SJCRH30 (cell line): ENCODE measurements around the gene PPP2R5E. TPM values are rescaled to one million over a fixed set of nuclear protein-coding genes. Genes with fewer than 3 reads are reported as not detected.
A peak's percentile ranks its signal among the peaks of the same experiment; 100 is the strongest.

Experiments
- DNase-seq, 2 experiments: peaks; one replicate each; pipeline ENCODE4 v3.0.0-alpha.2; 2015 to 2020
- H3K27ac ChIP-seq: fragments of 250-450 bp; sonication (Bioruptor Pico); 2 replicates; pipeline ENCODE4 v1.5.1; 2020; ENCODE audit warnings: mild to moderate bottlenecking, moderate library complexity
- H3K27me3 ChIP-seq: fragments of 250-450 bp; sonication (Bioruptor Pico); 2 replicates; pipeline ENCODE4 v1.5.1; 2020; ENCODE audit warnings: mild to moderate bottlenecking, moderate library complexity
- H3K36me3 ChIP-seq: fragments of 250-450 bp; sonication (Bioruptor Pico); 2 replicates; pipeline ENCODE4 v1.5.1; 2020; ENCODE audit warnings: mild to moderate bottlenecking, moderate library complexity
- H3K4me1 ChIP-seq: fragments of 250-450 bp; sonication (Bioruptor Pico); 2 replicates; pipeline ENCODE4 v1.5.1; 2020; ENCODE audit warnings: mild to moderate bottlenecking, moderate library complexity
- H3K4me3 ChIP-seq: fragments of 250-450 bp; sonication (Bioruptor Pico); 2 replicates; pipeline ENCODE4 v1.5.1; 2020; ENCODE audit warnings: mild to moderate bottlenecking, moderate library complexity
- H3K9me3 ChIP-seq: fragments of 250-450 bp; sonication (Bioruptor Pico); replicated peaks from 2 replicates; pipeline ENCODE4 v1.5.1; 2020; ENCODE audit warnings: mild to moderate bottlenecking, moderate library complexity
- total RNA-seq: library from RNA; depleted of rRNA; stranded (reverse); fragments of >200 nt; shearing (Covaris generic); gene quantifications from 2 replicates; pipeline ENCODE4 v1.2.3, GENCODE V29; 2014

PPP2R5E gene
- total RNA-seq, 1 experiment from 2014 or later: 28.5 TPM

- DNase-seq: no peak
- no peaks in the 10 kb centered on the region for H3K36me3 ChIP-seq
- no peak overlapping the region for H3K27ac ChIP-seq
- H3K27me3 ChIP-seq: no peaks in the 10 kb centered on the region
- peaks cover 10% of the 10 kb centered on the region for H3K4me1 ChIP-seq
- no peak overlapping the region for H3K4me3 ChIP-seq
- no peaks in the 10 kb centered on the region for H3K9me3 ChIP-seq
Observed at GRCh38 chr14:63472986-63473788, 70.0 kb downstream of the PPP2R5E start.

GRCh38 chr14:63470962-63471793 is 72.0 kb downstream of the PPP2R5E start:
- Histone ChIP-seq H3K9me3 (no peaks in the 10 kb centered on the region), H3K36me3 (no peaks in the 10 kb centered on the region), H3K4me3 (no peak overlapping the region), H3K27ac (no peak overlapping the region), H3K4me1 (peaks cover 10% of the 10 kb centered on the region), H3K27me3 (no peaks in the 10 kb centered on the region)
- DNase-seq: no peak

- no peak for DNase-seq
- Histone ChIP-seq H3K9me3 (no peaks in the 10 kb centered on the region), H3K4me1 (peaks cover 10% of the 10 kb centered on the region), H3K27me3 (no peaks in the 10 kb centered on the region), H3K36me3 (no peaks in the 10 kb centered on the region), H3K27ac (no peak overlapping the region), H3K4me3 (no peak overlapping the region)
Observed at GRCh38 chr14:63468294-63468693, 74.9 kb downstream of the PPP2R5E start.

GRCh38 chr14:63467440-63468072 is 75.6 kb downstream of the PPP2R5E start:
- no peaks in the 10 kb centered on the region for H3K27me3 ChIP-seq
- H3K4me1 ChIP-seq: peaks cover 10% of the 10 kb centered on the region
- no peak overlapping the region for H3K4me3 ChIP-seq
- no peak overlapping the region for H3K27ac ChIP-seq
- H3K36me3 ChIP-seq: no peaks in the 10 kb centered on the region
- H3K9me3 ChIP-seq: no peaks in the 10 kb centered on the region
- DNase-seq: no peak

GRCh38 chr14:63465347-63465746 is 77.8 kb downstream of the PPP2R5E start:
- Histone ChIP-seq H3K9me3 (no peaks in the 10 kb centered on the region), H3K4me3 (no peak overlapping the region), H3K27ac (no peak overlapping the region)

GRCh38 chr14:63460680-63461369 is 82.4 kb downstream of the PPP2R5E start:
- no peaks in the 10 kb centered on the region for H3K9me3 ChIP-seq
- H3K4me3 ChIP-seq: no peak overlapping the region
- no peaks in the 10 kb centered on the region for H3K4me1 ChIP-seq
- no peak for DNase-seq
- no peaks in the 10 kb centered on the region for H3K36me3 ChIP-seq
- no peaks in the 10 kb centered on the region for H3K27me3 ChIP-seq
- H3K27ac ChIP-seq: no peak overlapping the region

More at GRCh38 chr14:63465347-63465746, 77.8 kb downstream of the PPP2R5E start:
- no peaks in the 10 kb centered on the region for H3K4me1 ChIP-seq
- H3K27me3 ChIP-seq: no peaks in the 10 kb centered on the region
- no peaks in the 10 kb centered on the region for H3K36me3 ChIP-seq
- no peak for DNase-seq

GRCh38 chr14:63459738-63460137 is 83.4 kb downstream of the PPP2R5E start:
- Histone ChIP-seq H3K4me3 (no peak overlapping the region), H3K27ac (no peak overlapping the region), H3K9me3 (no peaks in the 10 kb centered on the region), H3K4me1 (peaks cover 5% of the 10 kb centered on the region), H3K36me3 (no peaks in the 10 kb centered on the region), H3K27me3 (no peaks in the 10 kb centered on the region)
- no peak for DNase-seq

GRCh38 chr14:63457498-63457897 is 85.7 kb downstream of the PPP2R5E start:
- H3K4me1 ChIP-seq: peaks cover 6% of the 10 kb centered on the region
- DNase-seq: no peak

GRCh38 chr14:63454863-63455622 is 88.1 kb downstream of the PPP2R5E start:
- no peak overlapping the region for H3K4me3 ChIP-seq
- H3K36me3 ChIP-seq: no peaks in the 10 kb centered on the region
- no peaks in the 10 kb centered on the region for H3K9me3 ChIP-seq
- no peaks in the 10 kb centered on the region for H3K27me3 ChIP-seq
- DNase-seq: peak; percentile 31 to 68
- peaks cover 6% of the 10 kb centered on the region for H3K4me1 ChIP-seq
- no peak overlapping the region for H3K27ac ChIP-seq

More at GRCh38 chr14:63457498-63457897, 85.7 kb downstream of the PPP2R5E start:
- Histone ChIP-seq H3K9me3 (no peaks in the 10 kb centered on the region), H3K27me3 (no peaks in the 10 kb centered on the region), H3K4me3 (no peak overlapping the region), H3K27ac (no peak overlapping the region), H3K36me3 (no peaks in the 10 kb centered on the region)

- Histone ChIP-seq H3K9me3 (no peaks in the 10 kb centered on the region), H3K27me3 (no peaks in the 10 kb centered on the region), H3K4me3 (no peak overlapping the region), H3K4me1 (peaks cover 6% of the 10 kb centered on the region), H3K27ac (no peak overlapping the region), H3K36me3 (no peaks in the 10 kb centered on the region)
- DNase-seq: no peak
Observed at GRCh38 chr14:63454436-63454835, 88.7 kb downstream of the PPP2R5E start.

GRCh38 chr14:63453443-63453936 is 89.7 kb downstream of the PPP2R5E start:
- no peaks in the 10 kb centered on the region for H3K9me3 ChIP-seq
- peaks cover 6% of the 10 kb centered on the region for H3K4me1 ChIP-seq
- H3K4me3 ChIP-seq: no peak overlapping the region
- H3K36me3 ChIP-seq: no peaks in the 10 kb centered on the region
- H3K27me3 ChIP-seq: no peaks in the 10 kb centered on the region
- DNase-seq: no peak
- H3K27ac ChIP-seq: no peak overlapping the region

- H3K4me3 ChIP-seq: no peak overlapping the region
- no peaks in the 10 kb centered on the region for H3K27me3 ChIP-seq
- no peak overlapping the region for H3K27ac ChIP-seq
- H3K9me3 ChIP-seq: no peaks in the 10 kb centered on the region
- H3K36me3 ChIP-seq: no peaks in the 10 kb centered on the region
- DNase-seq: no peak
- H3K4me1 ChIP-seq: peaks cover 6% of the 10 kb centered on the region
Observed at GRCh38 chr14:63452796-63453195, 90.4 kb downstream of the PPP2R5E start.

GRCh38 chr14:63448841-63449240 is 94.3 kb downstream of the PPP2R5E start:
- no peak overlapping the region for H3K4me3 ChIP-seq
- H3K27ac ChIP-seq: no peak overlapping the region
- DNase-seq: no peak
- H3K4me1 ChIP-seq: no peaks in the 10 kb centered on the region
- H3K27me3 ChIP-seq: no peaks in the 10 kb centered on the region
- H3K9me3 ChIP-seq: no peaks in the 10 kb centered on the region
- peaks cover 6% of the 10 kb centered on the region; the same call in 1 of the 2 replicates for H3K36me3 ChIP-seq

GRCh38 chr14:63444588-63444987 is 98.6 kb downstream of the PPP2R5E start:
- no peaks in the 10 kb centered on the region for H3K27me3 ChIP-seq
- no peak overlapping the region for H3K4me3 ChIP-seq
- H3K27ac ChIP-seq: no peak overlapping the region
- H3K9me3 ChIP-seq: no peaks in the 10 kb centered on the region
- H3K36me3 ChIP-seq: peaks cover 6% of the 10 kb centered on the region; the same call in 1 of the 2 replicates
- DNase-seq: no peak
- no peaks in the 10 kb centered on the region for H3K4me1 ChIP-seq
